Neutrophil (primary cell): ENCODE measurements around the gene CEP83.

ENCODE experiments used
- H3K27ac ChIP-seq: fragments of 200-600 bp; sonication (generic); 2 replicates; pipeline ENCODE4 v1.5.1; 2016; ENCODE audit warnings: mild to moderate bottlenecking, moderate library complexity
- H3K27me3 ChIP-seq: fragments of 200-600 bp; sonication (generic); 2 replicates; pipeline ENCODE4 v1.6.0; 2016; ENCODE audit warnings: mild to moderate bottlenecking
- H3K36me3 ChIP-seq: fragments of 200-600 bp; sonication (generic); 2 replicates; pipeline ENCODE4 v1.5.1; 2017
- H3K4me1 ChIP-seq, 2 experiments: fragments of 200-600 bp in 1 of 2; sonication (generic) in 1 of 2; 1 replicate in 1 of 2; 2 replicates in 1 of 2; pipeline versions ENCODE4 v1.5.1 to v1.6.1; 2013 to 2016; ENCODE audit warnings: low read depth in 1 of 2, low read length in 1 of 2, mild to moderate bottlenecking in 1 of 2, moderate library complexity in 1 of 2; ENCODE audit not compliant: control insufficient read depth in 1 of 2, insufficient read depth in 1 of 2
- H3K4me3 ChIP-seq, 2 experiments: fragments of 200-600 bp in 1 of 2; sonication (generic) in 1 of 2; 1 replicate in 1 of 2; 2 replicates in 1 of 2; pipeline ENCODE4 v1.5.1; 2013 to 2016; ENCODE audit warnings: low read depth in 1 of 2, low read length in 1 of 2, mild to moderate bottlenecking in 1 of 2, moderate library complexity in 1 of 2
- H3K9me3 ChIP-seq: fragments of 200-600 bp; sonication (generic); 2 replicates; pipeline ENCODE4 v1.5.1; 2016
- CTCF ChIP-seq: fragments of 200-600 bp; sonication (generic); IDR thresholded peaks from 2 replicates; pipeline ENCODE4 v1.5.1; 2016; ENCODE audit warnings: antibody characterized with exemption

Gene CEP83

GRCh38 chr12:94289461-94290312 is 170.0 kb downstream of the CEP83 start:
- H3K27me3 ChIP-seq, result no peaks in the 10 kb centered on the region
- no peaks in the 10 kb centered on the region for H3K9me3 ChIP-seq
- H3K36me3 ChIP-seq, result peaks cover 99% of the 10 kb centered on the region
- no peak for TF ChIP-seq CTCF
- no peak overlapping the region for H3K4me3 ChIP-seq
- H3K4me1 ChIP-seq, result no peaks in the 10 kb centered on the region
- no peak overlapping the region for H3K27ac ChIP-seq

GRCh38 chr12:94287245-94287628 is 172.4 kb downstream of the CEP83 start:
- no peaks in the 10 kb centered on the region for H3K27me3 ChIP-seq
- no peak for TF ChIP-seq CTCF
- peaks cover 10 to 11% of the 10 kb centered on the region in 2 experiments for H3K4me1 ChIP-seq
- H3K4me3 ChIP-seq, result no peak overlapping the region
- H3K36me3 ChIP-seq, result peaks cover 100% of the 10 kb centered on the region
- H3K27ac ChIP-seq, result peak overlapping the region; percentile 35
- no peaks in the 10 kb centered on the region for H3K9me3 ChIP-seq

- no peak for TF ChIP-seq CTCF
- Histone ChIP-seq H3K27me3 (no peaks in the 10 kb centered on the region), H3K27ac (peak overlapping the region; percentile 35), H3K9me3 (no peaks in the 10 kb centered on the region), H3K4me3 (no peak overlapping the region), H3K36me3 (peaks cover 100% of the 10 kb centered on the region), H3K4me1 (peaks cover 15 to 17% of the 10 kb centered on the region in 2 experiments)
Measured at GRCh38 chr12:94286583-94287244, 173.0 kb downstream of the CEP83 start.

- H3K4me1 ChIP-seq, result peaks cover 17 to 22% of the 10 kb centered on the region in 2 experiments
- no peak overlapping the region for H3K27ac ChIP-seq
- no peaks in the 10 kb centered on the region for H3K27me3 ChIP-seq
- H3K9me3 ChIP-seq, result no peaks in the 10 kb centered on the region
- TF ChIP-seq CTCF, result no peak
- H3K36me3 ChIP-seq, result peaks cover 100% of the 10 kb centered on the region
- no peak overlapping the region for H3K4me3 ChIP-seq
Measured at GRCh38 chr12:94285943-94286582, 173.6 kb downstream of the CEP83 start.

GRCh38 chr12:94284859-94285258 is 174.8 kb downstream of the CEP83 start:
- Histone ChIP-seq H3K4me3 (no peak overlapping the region), H3K27ac (no peak overlapping the region), H3K27me3 (no peaks in the 10 kb centered on the region), H3K9me3 (no peaks in the 10 kb centered on the region), H3K4me1 (peaks cover 17 to 22% of the 10 kb centered on the region in 2 experiments), H3K36me3 (peaks cover 100% of the 10 kb centered on the region)
- no peak for TF ChIP-seq CTCF
